HS-27A (cell line): Measurements from ENCODE around the gene IQSEC1.

Source experiments
- DNase-seq: peaks from one replicate; pipeline ENCODE4 v3.0.0-alpha.2; 2012; ENCODE audit warnings: low read depth, missing footprints

The IQSEC1 gene

GRCh38 chr3:13028010-13028821 lies 45.0 kb downstream of the IQSEC1 start:
- DNase-seq = no peak

- no peak for DNase-seq
Observed at GRCh38 chr3:13027154-13027553, 46.1 kb downstream of the IQSEC1 start.

- DNase-seq = no peak
Observed at GRCh38 chr3:13026534-13026933, 46.7 kb downstream of the IQSEC1 start.

- DNase-seq = no peak
Observed at GRCh38 chr3:13025778-13026518, 47.3 kb downstream of the IQSEC1 start.

- DNase-seq = no peak
Observed at GRCh38 chr3:13025090-13025489, 48.1 kb downstream of the IQSEC1 start.

GRCh38 chr3:13024765-13025065 lies 48.5 kb downstream of the IQSEC1 start:
- DNase-seq = no peak

GRCh38 chr3:13023971-13024764 lies 49.1 kb downstream of the IQSEC1 start:
- no peak for DNase-seq

- no peak for DNase-seq
Observed at GRCh38 chr3:13023235-13023970, 49.8 kb downstream of the IQSEC1 start.

- DNase-seq = peak; percentile 62
Observed at GRCh38 chr3:13022348-13023234, 50.6 kb downstream of the IQSEC1 start.

GRCh38 chr3:13021141-13022114 lies 51.8 kb downstream of the IQSEC1 start:
- no peak for DNase-seq

GRCh38 chr3:13020159-13020750 lies 53.0 kb downstream of the IQSEC1 start:
- no peak for DNase-seq

GRCh38 chr3:13019243-13020095 lies 53.8 kb downstream of the IQSEC1 start:
- DNase-seq = no peak

- no peak for DNase-seq
Observed at GRCh38 chr3:13018561-13019242, 54.5 kb downstream of the IQSEC1 start.

- no peak for DNase-seq
Observed at GRCh38 chr3:13018043-13018451, 55.2 kb downstream of the IQSEC1 start.

GRCh38 chr3:13017361-13018042 lies 55.7 kb downstream of the IQSEC1 start:
- no peak for DNase-seq

GRCh38 chr3:13016721-13017255 lies 56.4 kb downstream of the IQSEC1 start:
- DNase-seq = no peak
